Activated CD8-positive, alpha-beta memory T cell treated with anti-CD3 and anti-CD28 coated beads, Interleukin-2, amount 10 ng/mL, durations not matched to agents 7 days and 5 days (primary cell): ENCODE results near the gene ATP6V0B. TPM values are rescaled to one million over a fixed set of nuclear protein-coding genes. Genes with fewer than 3 reads are reported as not detected.

ENCODE experiments used
- ATAC-seq: fragments of 150-1000 bp; cut with Tn5 transposase; one replicate; pipeline ENCODE4 v1.10.0; 2021; ENCODE audit warnings: moderate library complexity
- CTCF ChIA-PET: fragments of 350-600 bp; sonication (Branson Sonifier 250); formaldehyde crosslinking; loops from one replicate; lab custom pipeline; 2021; ENCODE audit warnings: antibody characterized with exemption; lab: Charles Lee
- DNase-seq: peaks from one replicate; pipeline ENCODE4 v3.0.0-alpha.2; 2020
- H3K27ac Mint-ChIP-seq: one replicate; pipeline ENCODE4 v1.8.0; 2021; ENCODE audit warnings: mild to moderate bottlenecking, mixed read lengths
- H3K27me3 Mint-ChIP-seq: one replicate; pipeline ENCODE4 v1.8.0; 2021; ENCODE audit warnings: mixed read lengths
- H3K36me3 Mint-ChIP-seq: one replicate; pipeline ENCODE4 v1.8.0; 2021; ENCODE audit warnings: mild to moderate bottlenecking, mixed read lengths
- H3K4me1 Mint-ChIP-seq: one replicate; pipeline ENCODE4 v1.8.0; 2021; ENCODE audit warnings: mixed read lengths
- H3K4me3 Mint-ChIP-seq: one replicate; pipeline ENCODE4 v1.8.0; 2021; ENCODE audit warnings: mild to moderate bottlenecking, moderate library complexity, mixed read lengths
- H3K9me3 Mint-ChIP-seq: one replicate; pipeline ENCODE4 v1.8.0; 2022; ENCODE audit warnings: low read depth, mixed read lengths
- total RNA-seq, 2 experiments: library from RNA; stranded (reverse); gene quantifications; one replicate each; pipeline ENCODE4 v1.2.3, GENCODE V29; 2021

Gene ATP6V0B
- total RNA-seq, 2 experiments from 2014 or later = 108 to 139 TPM

DNA sequence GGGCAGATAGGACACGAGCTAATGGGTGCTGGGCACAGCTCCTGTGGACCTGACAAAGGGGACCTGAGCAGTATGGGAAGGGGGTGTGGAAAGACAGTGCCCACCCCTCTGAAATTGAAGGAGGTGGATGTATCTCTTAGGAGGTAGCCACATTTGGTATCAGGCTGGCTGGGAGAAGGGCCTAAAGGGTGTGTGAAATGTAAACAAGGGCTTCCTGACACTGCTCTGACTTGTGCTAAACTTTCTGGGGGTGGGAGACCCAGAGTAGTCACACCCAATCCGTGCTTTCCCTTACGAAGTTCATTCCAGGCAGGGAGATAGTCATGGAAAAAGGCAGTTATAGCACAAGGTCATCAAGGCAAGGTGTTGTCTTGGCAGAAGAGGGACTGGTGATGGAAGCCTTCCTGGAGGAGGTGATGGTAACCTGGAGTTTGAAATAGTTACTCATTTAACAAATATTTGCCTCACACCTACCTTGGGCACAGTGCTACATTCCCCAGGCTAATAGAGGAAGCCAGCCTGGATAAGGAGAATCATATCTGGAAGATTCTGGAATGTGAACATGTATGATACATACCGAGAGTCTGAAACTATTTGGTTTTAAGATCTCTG is 11.3 kb downstream of the ATP6V0B start:
- peaks cover 1% of the 10 kb centered on the region for H3K4me1 Mint-ChIP-seq
- ATAC-seq = no peak
- no peaks in the 10 kb centered on the region for H3K27me3 Mint-ChIP-seq
- no peaks in the 10 kb centered on the region for H3K36me3 Mint-ChIP-seq
- H3K27ac Mint-ChIP-seq = no peak overlapping the region
- H3K9me3 Mint-ChIP-seq = no peaks in the 10 kb centered on the region
- CTCF ChIA-PET = no interaction called here
- no peak for DNase-seq
- H3K4me3 Mint-ChIP-seq = no peak overlapping the region

- H3K4me3 Mint-ChIP-seq = no peak overlapping the region
- ATAC-seq = no peak
- H3K9me3 Mint-ChIP-seq = no peaks in the 10 kb centered on the region
- no peak overlapping the region for H3K27ac Mint-ChIP-seq
- no peaks in the 10 kb centered on the region for H3K36me3 Mint-ChIP-seq
- DNase-seq = no peak
- no peaks in the 10 kb centered on the region for H3K27me3 Mint-ChIP-seq
- CTCF ChIA-PET = no interaction called here
- H3K4me1 Mint-ChIP-seq = peaks cover 2% of the 10 kb centered on the region
These were observed 12.0 kb downstream of the ATP6V0B start for GRCh38 chr1:43986712-43987111.

DNA sequence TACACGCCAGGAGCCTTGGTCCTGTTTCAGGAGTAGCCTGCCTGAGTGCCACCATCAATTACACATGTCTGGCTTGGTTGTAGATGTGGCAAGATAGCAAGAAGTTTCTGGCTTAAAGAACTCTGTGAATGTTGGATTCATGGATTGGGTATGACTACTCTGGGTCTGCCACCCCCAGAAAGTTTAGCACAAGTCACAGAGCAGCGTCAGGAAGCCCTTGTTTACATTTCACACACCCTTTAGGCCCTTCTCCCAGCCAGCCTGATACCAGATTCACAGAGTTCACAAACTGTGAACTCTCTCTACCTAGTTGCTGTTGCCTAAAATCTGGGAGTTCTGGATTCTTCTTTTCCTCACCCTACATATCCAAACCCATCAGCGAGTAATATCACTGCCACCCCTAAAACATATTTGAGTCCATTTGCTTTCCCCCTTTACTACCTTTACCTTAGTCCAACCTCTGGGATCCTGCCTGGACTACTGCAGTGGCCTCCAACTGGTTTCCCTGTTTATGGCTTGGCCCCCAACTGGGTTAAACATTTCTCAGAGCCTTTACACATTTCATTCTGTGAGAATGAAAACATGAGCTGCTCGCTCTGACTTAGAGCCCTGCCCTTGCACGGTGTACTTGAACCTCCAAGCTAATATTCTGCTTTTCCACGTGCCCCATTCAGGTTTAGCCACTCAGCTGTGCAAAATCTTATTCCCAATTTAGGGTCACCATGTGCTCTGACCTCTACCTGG is 12.6 kb downstream of the ATP6V0B start:
- peaks cover 7% of the 10 kb centered on the region for H3K4me1 Mint-ChIP-seq
- CTCF ChIA-PET = interaction anchor here (1.1 to 1.8 kb wide), 2 partner anchors 49 to 53 kb away, joined by 3 to 4 read pairs; no protein-coding TSS in a partner anchor

DNA sequence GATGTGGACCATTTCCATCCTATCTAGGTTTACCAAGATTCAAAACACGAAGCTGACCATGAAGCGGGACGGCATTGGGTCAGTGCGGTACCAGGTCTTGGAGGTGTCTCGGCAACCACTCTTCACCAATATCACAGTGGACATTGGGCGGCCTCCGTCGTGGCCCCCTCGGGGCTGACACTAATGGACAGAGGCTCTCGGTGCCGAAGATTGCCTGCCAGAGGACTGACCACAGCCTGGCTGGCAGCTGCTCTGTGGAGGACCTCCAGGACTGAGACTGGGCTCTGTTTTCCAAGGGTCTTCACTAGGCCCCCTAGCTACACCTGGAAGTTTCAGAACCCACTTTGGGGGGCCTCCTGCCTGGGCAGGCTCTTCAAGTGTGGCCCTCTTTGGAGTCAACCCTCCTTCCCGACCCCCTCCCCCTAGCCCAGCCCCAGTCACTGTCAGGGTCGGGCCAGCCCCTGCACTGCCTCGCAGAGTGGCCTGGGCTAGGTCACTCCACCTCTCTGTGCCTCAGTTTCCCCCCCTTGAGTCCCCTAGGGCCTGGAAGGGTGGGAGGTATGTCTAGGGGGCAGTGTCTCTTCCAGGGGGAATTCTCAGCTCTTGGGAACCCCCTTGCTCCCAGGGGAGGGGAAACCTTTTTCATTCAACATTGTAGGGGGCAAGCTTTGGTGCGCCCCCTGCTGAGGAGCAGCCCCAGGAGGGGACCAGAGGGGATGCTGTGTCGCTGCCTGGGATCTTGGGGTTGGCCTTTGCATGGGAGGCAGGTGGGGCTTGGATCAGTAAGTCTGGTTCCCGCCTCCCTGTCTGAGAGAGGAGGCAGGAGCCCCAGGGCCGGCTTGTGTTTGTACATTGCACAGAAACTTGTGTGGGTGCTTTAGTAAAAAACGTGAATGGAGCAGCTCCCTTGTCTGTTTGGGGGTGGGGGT is 15.8 kb downstream of the ATP6V0B start:
- Mint-ChIP-seq H3K27me3 (no peaks in the 10 kb centered on the region), H3K36me3 (no peaks in the 10 kb centered on the region), H3K4me1 (peaks cover 16% of the 10 kb centered on the region), H3K27ac (peak overlapping the region; percentile 82), H3K4me3 (peak overlapping the region; percentile 83), H3K9me3 (no peaks in the 10 kb centered on the region)
- DNase-seq (no peak), ATAC-seq (no peak)
- CTCF ChIA-PET = interaction anchor here (1.0 to 3.7 kb wide), 4 partner anchors 15 to 46 kb away, joined by 3 to 17 read pairs (median 11); partner anchors contain the start of gene ATP6V0B

More for the DNA sequence above, 12.6 kb downstream of the ATP6V0B start:
- H3K9me3 Mint-ChIP-seq = no peaks in the 10 kb centered on the region
- ATAC-seq (no peak), DNase-seq (no peak)
- no peak overlapping the region for H3K4me3 Mint-ChIP-seq
- H3K36me3 Mint-ChIP-seq = no peaks in the 10 kb centered on the region
- no peak overlapping the region for H3K27ac Mint-ChIP-seq
- no peaks in the 10 kb centered on the region for H3K27me3 Mint-ChIP-seq

GRCh38 chr1:43991200-43991475 is 16.4 kb downstream of the ATP6V0B start:
- ATAC-seq (no peak), DNase-seq (no peak)
- H3K36me3 Mint-ChIP-seq = no peaks in the 10 kb centered on the region
- CTCF ChIA-PET = interaction anchor here (1.5 to 3.7 kb wide), 3 partner anchors 14 to 45 kb away, joined by 5 to 17 read pairs (median 17); partner anchors contain the start of gene ATP6V0B
- H3K9me3 Mint-ChIP-seq = no peaks in the 10 kb centered on the region
- H3K27me3 Mint-ChIP-seq = no peaks in the 10 kb centered on the region
- peak overlapping the region; percentile 82 for H3K27ac Mint-ChIP-seq
- H3K4me1 Mint-ChIP-seq = peaks cover 16% of the 10 kb centered on the region
- peak overlapping the region; percentile 83 for H3K4me3 Mint-ChIP-seq

- peaks cover 16% of the 10 kb centered on the region for H3K4me1 Mint-ChIP-seq
- DNase-seq (peak; percentile 83), ATAC-seq (peak; percentile 86)
- H3K9me3 Mint-ChIP-seq = no peaks in the 10 kb centered on the region
- H3K4me3 Mint-ChIP-seq = peak within 1 kb of the TSS; percentile 83
- no peaks in the 10 kb centered on the region for H3K27me3 Mint-ChIP-seq
- CTCF ChIA-PET = interaction anchor here (1.5 to 3.7 kb wide), 4 partner anchors 14 to 57 kb away, joined by 5 to 17 read pairs (median 14); partner anchors contain the start of gene ATP6V0B
- no peaks in the 10 kb centered on the region for H3K36me3 Mint-ChIP-seq
- peak within 1 kb of the TSS; percentile 82 for H3K27ac Mint-ChIP-seq
These were observed 16.9 kb downstream of the ATP6V0B start, which contains the start of gene CCDC24 for GRCh38 chr1:43991476-43992231. Gene CCDC24, plus strand, starts transcription at chr1:43991599. Its CDS starts 280 bp downstream, at chr1:43991879.

GRCh38 chr1:43992232-43992995 is 17.7 kb downstream of the ATP6V0B start:
- Mint-ChIP-seq H3K27ac (peak overlapping the region; percentile 24), H3K9me3 (no peaks in the 10 kb centered on the region)

GRCh38 chr1:43993206-43993914 is 18.6 kb downstream of the ATP6V0B start:
- no peak for ATAC-seq
- peaks cover 17% of the 10 kb centered on the region for H3K4me1 Mint-ChIP-seq
- H3K9me3 Mint-ChIP-seq = no peaks in the 10 kb centered on the region
- H3K27me3 Mint-ChIP-seq = no peaks in the 10 kb centered on the region
- CTCF ChIA-PET = interaction anchor here (0.8 to 3.7 kb wide), 7 partner anchors 12 to 55 kb away, joined by 3 to 17 read pairs (median 5); partner anchors contain the start of genes ATP6V0B and DPH2
- H3K4me3 Mint-ChIP-seq = no peak overlapping the region
- no peak for DNase-seq
- H3K27ac Mint-ChIP-seq = no peak overlapping the region
- no peaks in the 10 kb centered on the region for H3K36me3 Mint-ChIP-seq

More at GRCh38 chr1:43992232-43992995, 17.7 kb downstream of the ATP6V0B start:
- Mint-ChIP-seq H3K27me3 (no peaks in the 10 kb centered on the region), H3K4me1 (peaks cover 16% of the 10 kb centered on the region), H3K4me3 (peak overlapping the region; percentile 83), H3K36me3 (no peaks in the 10 kb centered on the region)
- DNase-seq (no peak), ATAC-seq (no peak)
- CTCF ChIA-PET = interaction anchor here (1.2 to 3.7 kb wide), 6 partner anchors 13 to 56 kb away, joined by 3 to 17 read pairs (median 8); partner anchors contain the start of genes ATP6V0B and DPH2

GRCh38 chr1:43994071-43994470 is 19.3 kb downstream of the ATP6V0B start:
- H3K9me3 Mint-ChIP-seq = no peaks in the 10 kb centered on the region
- H3K4me3 Mint-ChIP-seq = no peak overlapping the region
- ATAC-seq = no peak
- DNase-seq = no peak
- no peaks in the 10 kb centered on the region for H3K27me3 Mint-ChIP-seq
- no peaks in the 10 kb centered on the region for H3K36me3 Mint-ChIP-seq
- CTCF ChIA-PET = interaction anchor here (0.8 to 3.7 kb wide), 6 partner anchors 11 to 54 kb away, joined by 3 to 17 read pairs (median 4); partner anchors contain the start of gene DPH2
- H3K27ac Mint-ChIP-seq = no peak overlapping the region
- H3K4me1 Mint-ChIP-seq = peaks cover 18% of the 10 kb centered on the region

GRCh38 chr1:43994794-43995790 is 20.3 kb downstream of the ATP6V0B start:
- DNase-seq = peak; percentile 54

More at GRCh38 chr1:43994794-43995790, 20.3 kb downstream of the ATP6V0B start:
- CTCF ChIA-PET = interaction anchor here (0.8 to 3.6 kb wide), 4 partner anchors 10 to 53 kb away, joined by 3 to 12 read pairs (median 4); partner anchors contain the start of gene SLC6A9
- Mint-ChIP-seq H3K27ac (no peak overlapping the region), H3K27me3 (no peaks in the 10 kb centered on the region), H3K9me3 (no peaks in the 10 kb centered on the region), H3K36me3 (no peaks in the 10 kb centered on the region), H3K4me1 (peaks cover 18% of the 10 kb centered on the region), H3K4me3 (no peak overlapping the region)
- no peak for ATAC-seq
